Stimulated activated CD8-positive, alpha-beta memory T cell treated with anti-CD3 and anti-CD28 coated beads, Interleukin-4, amount 100 ng/mL, for 4 hours (primary cell): Measurements from ENCODE around the gene AGAP4.
"Not testable (repeated sequence)": the region's sequence is repeated elsewhere in the genome, so short reads cannot be mapped to it uniquely, and the experiment has no call there.

Source experiments
- DNase-seq, 2 donors: peaks; one replicate each; pipeline ENCODE4 v3.0.0-alpha.2; 2020; ENCODE audit warnings: low read depth in 2 of 2, low spot score in 1 of 2

AGAP4 gene

GRCh38 chr10:45847400-45847799, at the start of gene AGAP4:
TSS of gene AGAP4 (minus strand) at chr10:45847500. CDS start at chr10:45847347, 153 bp downstream.
- DNase-seq: not testable (repeated sequence)

GRCh38 chr10:45890721-45891120, 43.4 kb upstream of the AGAP4 start:
- not testable (repeated sequence) for DNase-seq

DNA sequence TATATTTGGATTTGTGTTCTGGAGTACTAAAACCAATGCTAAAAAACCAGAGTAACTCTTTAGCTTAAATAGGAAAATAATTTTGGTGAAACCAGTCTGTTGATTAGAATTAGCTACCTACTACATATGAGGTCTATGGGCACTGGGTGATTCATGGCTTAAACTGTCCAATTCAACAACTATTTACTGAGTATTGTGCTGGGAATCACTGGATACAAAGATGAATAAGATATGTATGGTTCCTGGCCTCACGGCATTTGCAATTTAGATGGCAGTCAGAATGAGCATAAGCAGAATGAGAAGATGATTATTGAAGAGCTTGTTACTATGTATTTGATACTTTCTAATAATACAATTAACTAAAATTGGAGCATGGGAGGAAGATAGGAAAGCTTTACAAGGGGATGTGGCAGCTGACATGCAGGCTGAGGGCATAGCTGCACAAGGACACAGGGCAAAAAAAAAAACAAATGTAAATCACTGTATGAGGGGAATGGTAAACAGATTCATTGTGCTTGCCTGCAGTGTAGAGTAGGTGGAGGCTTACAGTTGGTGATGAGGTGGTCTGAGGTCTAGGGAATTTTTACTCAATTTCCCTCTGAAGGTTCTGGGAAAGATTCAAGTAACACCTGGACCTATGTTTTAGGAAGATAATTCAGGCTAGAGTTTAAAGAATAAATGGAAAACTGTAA, 42.4 kb upstream of the AGAP4 start:
- not testable (repeated sequence) for DNase-seq

DNA sequence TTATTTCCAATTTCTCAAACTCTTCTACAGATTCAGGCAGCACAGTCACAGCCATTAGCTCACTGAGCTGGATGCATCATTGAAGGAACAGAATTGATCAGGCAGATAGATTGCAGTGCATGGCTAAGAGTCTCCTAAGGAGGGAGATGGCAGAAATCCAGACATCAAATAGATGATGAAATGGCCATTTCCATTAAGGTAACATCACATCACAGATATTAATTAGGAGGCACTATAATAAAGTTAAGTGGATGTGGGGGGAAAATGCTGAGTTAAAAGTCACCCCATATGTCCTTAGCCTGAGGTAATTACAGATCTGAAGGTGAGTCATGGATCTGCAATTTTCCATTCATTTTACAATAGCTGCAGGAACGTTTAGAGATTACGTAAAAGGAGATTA, 35.6 kb upstream of the AGAP4 start:
- DNase-seq: not testable (repeated sequence)

DNA sequence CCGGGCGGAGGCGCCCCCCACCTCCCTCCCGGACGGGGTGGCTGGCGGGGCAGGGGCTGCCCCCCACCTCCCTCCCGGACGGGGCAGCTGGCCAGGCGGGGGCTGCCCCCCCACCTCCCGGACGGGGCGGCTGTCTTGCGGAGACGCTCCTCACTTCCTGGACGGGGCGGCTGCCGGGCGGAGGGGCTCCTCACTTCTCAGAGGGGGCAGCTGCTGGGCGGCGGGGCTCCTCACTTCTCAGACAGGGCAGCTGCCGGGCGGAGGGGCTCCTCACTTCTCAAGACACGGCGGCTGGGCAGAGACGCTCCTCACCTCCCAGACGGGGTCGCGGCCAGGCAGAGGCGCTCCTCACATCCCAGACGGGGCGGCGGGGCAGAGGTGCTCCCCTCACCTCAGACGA, 18.1 kb upstream of the AGAP4 start:
- not testable (repeated sequence) for DNase-seq

DNA sequence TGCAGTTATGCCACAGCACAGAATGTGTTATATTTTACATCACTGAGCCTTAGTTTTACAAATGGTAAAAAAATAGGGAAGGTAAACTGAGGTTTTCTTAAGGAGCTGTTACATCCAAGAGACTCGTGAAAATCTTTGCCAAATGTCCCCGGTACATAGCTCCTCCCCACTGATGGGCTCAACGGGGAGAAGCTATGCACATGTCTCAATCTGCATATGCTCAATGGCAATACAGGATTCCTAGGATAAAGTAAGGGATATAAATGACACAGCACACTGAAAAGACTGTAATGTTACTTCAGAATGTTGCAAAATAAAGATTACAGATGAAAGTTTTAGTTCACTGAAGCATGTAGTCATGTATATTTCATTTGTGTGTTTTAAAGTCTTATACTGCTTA, 17.0 kb upstream of the AGAP4 start:
- not testable (repeated sequence) for DNase-seq

- DNase-seq: not testable (repeated sequence)
Observed at GRCh38 chr10:45863632-45864031, 16.3 kb upstream of the AGAP4 start.

DNA sequence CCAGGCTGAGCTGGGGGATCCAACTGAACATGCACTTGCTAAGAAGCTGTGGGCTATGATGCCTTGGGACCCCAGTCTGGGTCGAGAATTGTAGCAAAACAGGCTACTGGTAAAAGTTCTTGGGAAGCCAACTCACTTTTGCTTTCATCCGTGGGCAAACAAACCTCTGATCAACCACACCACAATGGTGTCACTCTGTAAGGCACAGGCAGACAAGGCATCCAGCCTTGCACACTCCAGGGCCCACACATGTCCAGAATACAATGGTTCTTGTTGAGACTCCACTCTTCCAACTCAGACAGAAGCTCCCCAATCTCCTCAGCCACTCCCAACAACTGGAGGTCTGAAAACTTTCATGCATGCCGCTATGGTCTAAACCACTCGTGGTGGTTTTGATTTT, 10.6 kb upstream of the AGAP4 start:
- not testable (repeated sequence) for DNase-seq

DNA sequence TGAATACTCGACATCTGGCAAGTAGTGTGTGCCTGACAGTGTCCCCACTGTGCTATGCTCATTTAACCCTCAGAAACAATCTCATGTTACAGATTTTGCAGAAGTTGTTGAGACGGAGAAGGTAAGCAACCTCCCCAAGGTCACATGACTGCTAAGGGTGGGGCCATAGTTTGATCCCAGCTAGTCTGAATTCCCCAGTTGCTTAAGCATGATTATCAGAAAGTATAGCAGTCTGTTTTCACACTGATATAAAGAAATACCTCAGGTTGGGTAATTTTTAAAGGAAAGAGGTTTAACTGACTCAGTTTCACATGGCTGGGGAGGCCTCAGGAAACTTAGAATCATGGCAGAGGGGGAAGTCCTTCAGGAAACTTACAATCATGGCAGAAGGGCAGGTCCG, 1.2 kb upstream of the AGAP4 start:
- DNase-seq: not testable (repeated sequence)

DNA sequence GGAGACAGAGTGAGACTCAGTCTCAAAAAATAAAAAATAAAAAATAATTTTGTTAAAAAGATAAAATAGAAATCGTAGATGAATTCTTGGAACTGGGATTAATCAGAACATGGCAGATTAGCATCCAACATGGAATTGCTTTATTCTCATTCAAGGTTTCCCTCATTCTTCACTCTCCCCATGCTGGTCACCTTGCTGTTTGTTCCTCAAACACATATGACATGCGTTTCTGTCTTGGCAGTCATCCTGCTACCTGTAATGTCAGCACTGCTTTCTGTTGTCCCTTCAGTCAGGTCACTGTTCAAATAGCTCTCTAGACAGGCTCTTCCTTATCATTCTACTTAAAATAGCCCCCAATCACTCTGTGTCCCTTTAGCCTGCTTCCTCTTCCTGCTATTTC, 24.4 kb downstream of the AGAP4 start:
- DNase-seq: not testable (repeated sequence)

DNA sequence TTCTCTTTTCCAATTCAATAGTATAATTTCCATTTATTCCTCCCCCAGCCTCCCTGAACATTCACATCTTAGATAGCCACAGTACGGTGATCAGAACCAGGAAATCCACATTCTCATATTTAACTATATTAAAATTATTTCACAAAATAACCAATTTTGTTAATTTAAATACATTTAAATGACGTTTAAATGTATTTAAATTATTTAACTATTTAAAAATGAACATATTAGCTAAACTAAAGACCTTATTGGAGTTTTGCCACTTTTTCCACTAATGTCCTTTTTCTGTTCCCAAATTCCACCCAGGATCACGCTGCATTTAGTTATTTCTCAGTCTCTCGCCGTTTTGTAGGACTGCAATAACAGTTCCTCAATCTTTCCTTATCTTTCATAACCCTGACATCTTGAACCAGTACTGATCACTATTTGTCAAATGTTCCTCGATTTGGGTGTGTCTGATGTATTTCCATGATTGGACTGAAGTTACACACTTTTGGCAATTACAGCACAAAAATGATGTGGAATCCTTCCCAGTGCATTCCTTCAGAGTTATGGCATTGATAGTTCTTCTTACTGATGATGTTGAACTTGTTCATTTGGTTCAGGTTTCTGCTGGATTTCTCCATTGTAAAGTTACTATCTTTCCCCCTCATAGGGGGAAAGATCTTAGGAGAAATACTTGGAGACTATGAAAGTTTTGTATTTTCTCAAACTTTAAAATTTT, 27.0 kb downstream of the AGAP4 start:
- DNase-seq: not testable (repeated sequence)

DNA sequence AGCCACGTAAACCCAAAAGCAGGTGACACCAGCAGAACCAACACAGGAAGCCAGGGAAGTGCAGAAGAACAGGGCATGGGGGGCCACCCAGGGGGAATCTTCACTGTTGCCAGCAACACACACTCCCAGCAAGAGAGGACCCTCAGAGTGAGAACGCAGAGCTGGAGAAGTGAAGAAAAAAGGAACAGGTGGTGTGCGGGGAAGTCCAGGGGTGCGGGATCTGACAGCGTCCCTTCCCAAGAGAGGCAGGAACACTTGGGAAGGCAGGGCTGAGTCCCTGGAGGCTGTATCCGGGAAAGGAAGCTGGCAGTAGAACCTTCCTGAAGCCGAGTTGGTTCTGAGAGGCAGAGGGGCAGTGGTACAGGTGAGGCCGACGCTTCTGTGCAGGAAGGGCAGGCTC, 27.7 kb downstream of the AGAP4 start:
- no peak for DNase-seq

DNA sequence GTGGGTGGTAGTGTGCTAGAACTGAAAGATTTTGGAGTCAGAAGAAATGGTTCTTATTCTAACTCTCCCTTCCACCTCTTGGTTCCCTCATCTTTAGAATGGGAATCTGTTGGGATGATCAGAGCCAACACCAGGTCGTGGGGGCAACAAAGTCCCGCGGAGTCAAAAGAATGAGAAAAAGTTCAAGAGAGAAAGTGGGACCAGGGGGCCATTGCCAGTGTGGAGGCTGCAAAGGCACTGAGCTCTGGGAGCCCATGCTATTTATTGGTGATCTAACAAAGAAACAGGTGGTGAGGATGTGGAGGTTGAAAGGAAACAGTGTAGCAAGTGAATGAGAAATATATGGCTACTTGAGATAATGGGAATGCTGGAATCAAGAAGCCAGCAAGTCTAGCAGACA, 29.4 kb downstream of the AGAP4 start:
- DNase-seq: no peak

- no peak for DNase-seq
Observed at GRCh38 chr10:45817130-45817859, 30.0 kb downstream of the AGAP4 start.

GRCh38 chr10:45814146-45814545, 33.2 kb downstream of the AGAP4 start:
- not testable (repeated sequence) for DNase-seq

- DNase-seq: not testable (repeated sequence)
Observed at GRCh38 chr10:45812959-45813358, 34.3 kb downstream of the AGAP4 start.

GRCh38 chr10:45811075-45811474, 36.2 kb downstream of the AGAP4 start:
- DNase-seq: no peak

DNA sequence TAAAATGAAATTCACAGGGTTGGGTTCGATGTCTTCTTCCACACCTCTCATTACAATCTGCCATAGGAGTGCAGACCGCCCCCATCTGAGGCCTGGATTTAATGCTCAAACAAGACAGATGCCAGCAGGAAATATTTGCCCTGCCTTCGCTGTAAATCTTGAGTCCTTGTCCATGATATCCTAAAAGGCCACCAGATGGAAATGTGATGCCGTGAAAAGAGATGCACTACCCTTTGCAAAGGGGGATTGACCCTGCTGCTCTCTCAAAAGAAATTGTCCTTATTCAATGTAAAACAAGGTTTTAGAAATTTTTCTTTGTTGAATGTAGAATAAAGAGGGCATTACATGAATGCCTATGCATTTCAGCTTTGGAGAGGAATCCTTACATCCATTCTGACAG, 37.5 kb downstream of the AGAP4 start:
- no peak for DNase-seq

- DNase-seq: not testable (repeated sequence)
Observed at GRCh38 chr10:45804996-45805395, 42.3 kb downstream of the AGAP4 start.

DNA sequence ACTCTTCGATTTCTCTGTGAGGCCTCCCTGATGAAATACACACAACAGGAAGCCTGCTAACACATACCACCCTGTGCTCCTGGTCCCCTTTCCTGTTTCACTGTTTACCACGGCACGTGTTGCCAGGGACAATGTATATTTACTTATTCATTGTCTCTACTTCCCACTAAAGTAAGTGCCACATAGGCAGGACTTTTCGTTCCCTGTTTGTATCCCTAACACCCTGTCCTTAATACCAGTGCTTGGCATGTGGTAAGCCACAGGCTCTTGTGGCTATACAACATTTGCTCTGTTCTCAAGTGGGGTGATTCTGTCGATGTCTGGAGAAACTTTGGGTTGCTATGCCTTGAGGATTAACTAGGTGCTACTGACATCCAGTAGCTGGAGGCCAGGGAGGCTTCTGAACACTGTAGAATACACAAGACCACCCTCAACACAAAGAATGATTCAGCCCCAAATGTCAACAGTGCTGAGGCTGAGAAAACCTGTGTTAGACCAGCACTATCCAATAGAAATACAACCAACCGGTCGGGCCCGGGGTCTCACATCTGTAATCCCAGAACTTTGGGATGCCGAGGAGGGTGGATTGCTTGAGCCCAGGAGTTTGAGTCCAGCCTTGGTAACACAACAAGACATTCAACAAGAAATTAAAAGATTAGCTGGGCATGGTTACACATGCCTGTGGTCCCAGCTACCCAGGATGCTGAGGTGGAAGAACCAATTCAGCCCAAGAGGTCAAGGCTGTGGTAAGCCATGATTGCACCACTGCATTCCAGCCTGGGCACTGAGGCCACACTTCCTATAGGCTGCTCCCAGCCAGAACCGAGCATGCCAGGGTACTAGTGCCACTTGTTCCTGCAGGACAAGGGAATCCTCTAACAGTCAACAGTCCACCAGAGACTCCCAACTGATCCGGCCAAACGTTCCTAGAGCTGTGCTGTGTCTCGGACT, 44.0 kb downstream of the AGAP4 start:
- not testable (repeated sequence) for DNase-seq

- DNase-seq: not testable (repeated sequence)
Observed at GRCh38 chr10:45794761-45795160, 52.5 kb downstream of the AGAP4 start.
